A673 (cell line): Measurements from ENCODE around the gene NFIB. TPM values are rescaled to one million over a fixed set of nuclear protein-coding genes. Genes with fewer than 3 reads are reported as not detected.
A peak's percentile ranks its signal among the peaks of the same experiment; 100 is the strongest.

Source experiments
- BruUV-seq: library from RNA; stranded (reverse); fragments of 400-500 nt; replicated peaks from 2 replicates; lab custom pipeline; 2021; lab: Mats Ljungman, UMichigan
- CTCF ChIA-PET: fragments of 300-600 bp; sonication (Branson Sonifier 250); formaldehyde crosslinking; loops from one replicate; lab custom pipeline; 2022; ENCODE audit warnings: antibody characterized with exemption; lab: Charles Lee
- POLR2A ChIA-PET: fragments of 300-600 bp; sonication (Branson Sonifier 250); formaldehyde crosslinking; loops from one replicate; lab custom pipeline; 2022; ENCODE audit warnings: antibody characterized with exemption; ENCODE audit not compliant: low non-redundant PET; lab: Charles Lee
- DNase-seq: peaks from one replicate; pipeline ENCODE4 v3.0.0-alpha.2; 2015; ENCODE audit warnings: low spot score
- H3K27ac ChIP-seq: fragments of 200-600 bp; sonication (generic); 2 replicates; pipeline ENCODE4 v1.5.1; 2016; ENCODE audit warnings: mixed run types, low read depth, mild to moderate bottlenecking, mixed read lengths, antibody characterized with exemption, low read length; ENCODE audit not compliant: poor library complexity, severe bottlenecking
- H3K27me3 ChIP-seq: fragments of 200-600 bp; sonication (generic); replicated peaks from 2 replicates; pipeline ENCODE4 v1.6.1; 2017; ENCODE audit warnings: mixed run types, low read depth, mild to moderate bottlenecking, mixed read lengths, antibody characterized with exemption, low read length; ENCODE audit not compliant: insufficient read depth, poor library complexity
- H3K36me3 ChIP-seq: fragments of 200-600 bp; sonication (generic); 2 replicates; pipeline ENCODE4 v1.6.1; 2016; ENCODE audit warnings: mixed run types, mild to moderate bottlenecking, mixed read lengths, antibody characterized with exemption, low read length; ENCODE audit not compliant: insufficient read depth, poor library complexity, severe bottlenecking
- H3K4me1 ChIP-seq: fragments of 200-600 bp; sonication (generic); 2 replicates; pipeline ENCODE4 v1.6.1; 2017; ENCODE audit warnings: mixed run types, mild to moderate bottlenecking, mixed read lengths, antibody characterized with exemption, low read length; ENCODE audit not compliant: insufficient read depth, poor library complexity, severe bottlenecking
- H3K4me3 ChIP-seq: fragments of 200-600 bp; sonication (generic); 2 replicates; pipeline ENCODE4 v1.5.1; 2016; ENCODE audit warnings: low read depth, mixed run types, mild to moderate bottlenecking, mixed read lengths, low read length; ENCODE audit not compliant: poor library complexity, severe bottlenecking
- H3K9me3 ChIP-seq: fragments of 200-600 bp; sonication (generic); 2 replicates; pipeline ENCODE4 v1.6.1; 2016; ENCODE audit warnings: mixed run types, low read depth, mild to moderate bottlenecking, mixed read lengths, antibody characterized with exemption, low read length; ENCODE audit not compliant: poor library complexity, severe bottlenecking
- CTCF ChIP-seq: fragments of 300-800, 200-600 bp; sonication (generic); conservative IDR thresholded peaks from 2 replicates; pipeline ENCODE4 v1.5.1; 2017; ENCODE audit warnings: low read depth, mild to moderate bottlenecking, antibody characterized with exemption, low read length, moderate library complexity, mixed read lengths
- EZH2 ChIP-seq: fragments of 200-600 bp; sonication (generic); IDR thresholded peaks from 2 replicates; pipeline ENCODE4 v1.6.1; 2017; ENCODE audit warnings: borderline replicate concordance, low read depth, mild to moderate bottlenecking, mixed read lengths, antibody characterized with exemption, low read length; ENCODE audit not compliant: poor library complexity, severe bottlenecking
- intact Hi-C: fragments of 100-400 bp; cut with micrococcal nuclease; formaldehyde crosslinking; loops from one replicate; pipeline ENCODE4 v1.10.0; 2022; ENCODE audit not compliant: unreplicated experiment
- total RNA-seq: library from RNA; stranded (reverse); gene quantifications from 2 replicates; pipeline ENCODE4 v1.2.3, GENCODE V29; 2021

NFIB gene
- total RNA-seq, 1 experiment from 2014 or later = 41.2 TPM

- CTCF ChIA-PET = no interaction called here
- intact Hi-C loops = no loop called here
- POLR2A ChIA-PET = no interaction called here
- no peak for TF ChIP-seq CTCF
- Histone ChIP-seq H3K27me3 (no peaks in the 10 kb centered on the region), H3K27ac (peak overlapping the region; percentile 50), H3K36me3 (no peaks in the 10 kb centered on the region), H3K4me1 (peaks cover 16% of the 10 kb centered on the region), H3K4me3 (no peak overlapping the region), H3K9me3 (no peaks in the 10 kb centered on the region)
- DNase-seq = no peak
- no TSS peak for BruUV-seq
These were observed 55.8 kb downstream of the NFIB start for GRCh38 chr9:14258156-14258555.

- CTCF ChIA-PET = no interaction called here
- intact Hi-C loops = no loop called here
These were observed 57.4 kb downstream of the NFIB start for GRCh38 chr9:14256588-14256987.

GRCh38 chr9:14251154-14252071 lies 62.5 kb downstream of the NFIB start:
- no TSS peak for BruUV-seq
- H3K36me3 ChIP-seq = no peaks in the 10 kb centered on the region
- intact Hi-C loops = no loop called here
- no peak for TF ChIP-seq EZH2
- TF ChIP-seq CTCF = no peak
- H3K9me3 ChIP-seq = no peaks in the 10 kb centered on the region
- no peak overlapping the region for H3K27ac ChIP-seq
- H3K4me3 ChIP-seq = no peak overlapping the region
- ChIA-PET POLR2A (no interaction called here), CTCF (no interaction called here)
- no peaks in the 10 kb centered on the region for H3K27me3 ChIP-seq
- peak; percentile 16 for DNase-seq
- peaks cover 12% of the 10 kb centered on the region for H3K4me1 ChIP-seq

More at GRCh38 chr9:14256588-14256987, 57.4 kb downstream of the NFIB start:
- Histone ChIP-seq H3K27ac (no peak overlapping the region), H3K4me3 (no peak overlapping the region), H3K4me1 (peaks cover 21% of the 10 kb centered on the region), H3K36me3 (no peaks in the 10 kb centered on the region), H3K9me3 (no peaks in the 10 kb centered on the region), H3K27me3 (no peaks in the 10 kb centered on the region)
- POLR2A ChIA-PET = no interaction called here
- TF ChIP-seq CTCF (no peak), EZH2 (no peak)
- DNase-seq = no peak
- BruUV-seq = no TSS peak
